ENCODE measurements around the gene LRRC10B.

LRRC10B gene

GRCh38 chr11:61509043-61510029, 787 bp downstream of the LRRC10B start:
- DNase-seq (ENCODE audit: low read depth, low spot score): no peak

- DNase-seq (ENCODE audit: low read depth, low spot score): no peak
Observed at GRCh38 chr11:61510166-61510919, 1.8 kb downstream of the LRRC10B start.

DNA sequence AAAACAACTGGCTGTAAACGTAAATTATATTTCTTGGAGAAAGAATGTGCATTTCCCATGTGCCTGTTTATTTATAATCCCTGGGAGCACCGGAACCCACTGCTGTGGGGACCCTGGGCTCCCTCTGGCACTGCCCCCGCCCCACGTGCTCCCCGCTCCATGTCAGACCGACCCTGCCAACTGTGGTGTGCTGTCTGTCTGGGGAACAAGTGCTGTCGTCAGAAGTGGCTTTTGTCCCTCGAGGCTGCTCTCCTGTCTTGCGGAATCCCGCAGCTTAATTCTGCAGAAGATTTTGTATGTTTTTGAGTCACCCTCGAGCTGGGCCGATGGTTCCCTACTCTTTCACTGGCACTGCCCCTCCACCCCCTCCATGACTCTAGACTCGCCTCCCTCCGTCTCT, 2.4 kb downstream of the LRRC10B start:
- no peak for DNase-seq (ENCODE audit: low read depth, low spot score)

GRCh38 chr11:61511383-61511782, 2.8 kb downstream of the LRRC10B start:
- no peak for DNase-seq (ENCODE audit: low read depth, low spot score)

DNA sequence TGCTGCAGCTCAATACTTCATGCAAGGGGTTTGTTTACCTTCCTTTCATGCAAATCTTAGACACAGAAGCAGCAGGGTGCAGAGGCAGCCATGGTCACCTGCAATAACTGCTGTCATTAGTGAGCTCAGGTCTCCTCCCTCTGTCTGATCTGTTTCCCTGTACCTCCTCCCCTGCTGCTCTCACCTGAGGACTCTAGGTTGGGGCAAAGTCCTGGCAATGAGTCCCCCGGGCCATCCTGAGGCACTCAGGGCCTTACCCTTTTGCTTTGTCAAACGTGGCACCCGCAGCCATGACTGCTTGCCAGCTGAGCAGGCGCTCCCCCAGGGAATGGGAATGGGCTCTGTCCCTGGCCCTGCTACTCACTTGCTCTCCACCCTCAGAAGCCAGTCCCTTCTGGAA, 3.9 kb downstream of the LRRC10B start:
- no peak for DNase-seq (ENCODE audit: low read depth, low spot score)

DNA sequence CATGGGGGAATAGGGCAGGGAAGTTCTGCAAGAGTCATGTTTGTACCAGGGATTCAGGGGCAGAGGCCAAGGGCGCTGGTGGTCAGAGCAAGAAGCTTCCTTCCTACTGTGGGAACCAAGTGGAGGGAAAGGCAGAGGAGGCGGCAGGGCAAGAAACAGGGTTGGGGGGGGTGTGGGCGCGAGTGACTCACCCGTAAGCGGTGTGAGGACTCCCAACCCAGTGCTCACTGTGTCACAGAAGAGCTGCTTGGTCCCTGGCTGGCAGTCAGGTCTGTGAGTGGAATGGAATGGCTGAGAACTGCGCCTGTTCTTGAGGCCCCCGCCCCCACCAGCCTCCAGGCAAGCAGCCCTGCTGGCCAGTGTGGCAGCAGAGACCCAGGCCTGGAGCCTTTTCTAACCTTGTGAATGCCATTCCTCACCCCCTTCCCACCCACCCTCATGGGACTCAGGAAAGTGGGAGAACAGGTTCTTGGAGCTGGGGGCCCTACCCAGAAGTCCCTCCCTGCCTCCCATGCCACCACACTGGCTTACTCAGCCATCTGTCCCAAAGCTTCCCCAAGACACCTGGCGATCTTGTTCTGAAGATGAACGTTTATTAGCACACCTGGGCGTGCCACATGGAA, 4.7 kb downstream of the LRRC10B start:
- no peak for DNase-seq (ENCODE audit: low read depth, low spot score)

GRCh38 chr11:61514050-61514917, 5.7 kb downstream of the LRRC10B start:
- no peak for DNase-seq (ENCODE audit: low read depth, low spot score)

DNA sequence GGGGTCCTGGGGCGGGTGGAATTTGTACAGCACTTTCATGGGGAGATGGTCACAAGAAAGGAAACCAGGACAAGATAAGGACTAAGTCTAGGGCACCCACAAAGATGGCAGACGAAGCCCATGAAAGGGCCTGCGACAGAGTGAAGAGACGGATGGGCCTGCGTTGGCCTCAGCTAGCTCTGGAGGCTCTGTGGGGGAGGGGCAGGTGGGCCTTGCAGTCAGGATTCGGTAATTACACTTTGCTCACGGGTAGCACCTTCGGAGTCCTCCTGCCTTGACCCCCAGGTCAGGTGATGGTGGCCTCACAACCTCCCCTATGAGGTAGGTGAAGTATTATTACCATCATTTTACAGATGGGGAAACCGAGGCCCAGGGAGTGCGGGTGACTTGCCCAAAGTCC, 7.1 kb downstream of the LRRC10B start:
- DNase-seq (ENCODE audit: low read depth, low spot score): no peak

DNA sequence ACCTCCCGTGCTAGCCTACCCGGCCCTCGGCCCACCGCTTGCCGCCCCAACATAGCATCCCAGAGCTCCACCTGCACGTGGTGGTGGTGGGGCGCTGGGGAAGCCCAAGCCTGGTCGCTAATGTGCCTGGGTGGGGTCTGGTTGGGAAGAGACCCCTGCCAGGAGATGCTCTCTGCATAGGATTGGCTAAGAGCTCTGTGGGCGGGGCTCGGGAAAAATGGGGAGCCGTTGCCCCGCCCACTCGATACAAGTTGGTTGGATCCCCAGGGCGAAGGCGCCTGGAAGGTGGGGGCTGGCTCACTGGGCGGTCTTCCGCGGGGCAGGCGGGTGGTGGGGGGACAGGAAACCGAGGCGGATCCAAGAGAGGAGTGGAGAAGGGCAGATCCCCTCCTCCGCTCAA, 7.6 kb downstream of the LRRC10B start:
- DNase-seq (ENCODE audit: low read depth, low spot score): no peak

DNA sequence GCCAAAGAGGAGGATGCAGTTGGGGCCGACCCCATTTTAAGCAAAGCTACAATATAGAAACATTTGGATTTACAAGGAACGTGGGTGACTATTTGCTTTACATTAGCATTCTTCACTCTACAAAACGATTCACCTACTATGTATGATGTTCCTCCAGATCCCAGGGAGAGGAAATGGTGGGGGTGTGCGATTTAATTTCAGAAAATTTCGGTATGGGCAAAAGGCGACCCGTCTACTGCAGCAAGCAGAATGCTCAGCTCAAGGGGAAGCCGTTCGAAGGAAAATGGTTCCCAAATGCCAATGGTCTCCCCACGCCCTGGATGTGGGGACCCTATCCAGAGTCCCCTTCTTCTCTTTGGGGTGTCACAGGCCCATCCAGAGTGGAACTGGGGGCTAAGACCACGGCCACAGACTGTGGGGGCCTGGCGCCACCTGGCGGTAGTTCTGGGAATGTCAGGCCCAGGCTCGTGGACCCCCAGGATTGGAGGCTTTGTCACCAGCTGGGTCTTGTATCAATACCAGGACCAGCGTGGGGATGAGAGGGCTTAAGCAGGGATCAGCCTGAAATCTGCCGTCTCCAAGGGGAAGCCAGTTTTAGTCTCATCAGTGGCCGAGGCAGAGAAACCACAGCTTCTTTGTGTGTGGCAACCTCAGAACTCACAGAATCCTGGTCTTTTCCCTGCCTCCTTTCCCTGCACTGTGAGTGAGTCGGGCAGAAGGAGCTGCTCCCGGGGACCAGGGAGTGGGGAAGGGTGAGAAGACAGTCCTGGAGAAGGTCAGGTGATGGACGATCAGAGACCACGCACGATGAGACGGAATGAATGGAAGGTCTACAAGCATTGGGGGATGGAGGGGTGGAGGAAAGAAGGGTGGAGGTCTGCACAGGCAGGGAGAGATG, 8.4 kb downstream of the LRRC10B start:
- no peak for DNase-seq (ENCODE audit: low read depth, low spot score)

DNA sequence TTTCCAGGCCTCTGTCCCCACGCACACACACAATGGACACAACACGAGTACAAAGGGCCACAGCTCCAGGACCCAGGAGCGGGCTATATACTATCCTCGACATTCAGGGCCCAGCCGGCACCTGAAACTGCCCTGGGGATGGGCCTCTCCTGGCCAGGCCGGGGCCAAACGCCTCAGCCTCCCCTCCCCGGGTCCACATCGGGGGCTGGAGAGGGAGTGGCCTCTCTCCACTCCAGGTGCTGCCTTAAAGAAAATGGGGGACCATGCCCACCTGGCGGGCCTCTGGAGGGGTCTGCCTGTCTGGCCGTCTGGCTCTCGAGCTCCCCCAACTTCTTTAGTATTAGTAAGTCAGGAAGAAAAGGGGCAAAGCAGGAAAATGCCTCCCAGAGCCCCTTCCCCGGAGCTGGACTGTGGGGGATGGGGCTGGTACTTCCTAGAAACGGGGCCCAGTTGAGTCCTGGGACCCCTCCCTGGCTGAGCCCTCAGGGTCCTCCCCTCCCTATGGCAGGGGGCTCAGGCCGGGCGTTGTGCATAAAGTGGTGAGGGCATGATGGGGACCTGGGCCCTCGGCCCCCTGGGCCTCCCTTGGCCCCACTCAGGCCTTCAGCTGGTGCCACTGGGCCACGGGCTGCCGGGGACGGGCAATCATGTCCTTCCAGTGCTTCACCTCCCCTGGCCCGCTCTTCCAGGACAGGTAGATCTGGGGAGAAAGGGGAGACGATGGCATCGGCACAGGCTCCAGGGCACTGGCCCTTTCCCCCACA, 9.7 kb downstream of the LRRC10B start:
- no peak for DNase-seq (ENCODE audit: low read depth, low spot score)

DNA sequence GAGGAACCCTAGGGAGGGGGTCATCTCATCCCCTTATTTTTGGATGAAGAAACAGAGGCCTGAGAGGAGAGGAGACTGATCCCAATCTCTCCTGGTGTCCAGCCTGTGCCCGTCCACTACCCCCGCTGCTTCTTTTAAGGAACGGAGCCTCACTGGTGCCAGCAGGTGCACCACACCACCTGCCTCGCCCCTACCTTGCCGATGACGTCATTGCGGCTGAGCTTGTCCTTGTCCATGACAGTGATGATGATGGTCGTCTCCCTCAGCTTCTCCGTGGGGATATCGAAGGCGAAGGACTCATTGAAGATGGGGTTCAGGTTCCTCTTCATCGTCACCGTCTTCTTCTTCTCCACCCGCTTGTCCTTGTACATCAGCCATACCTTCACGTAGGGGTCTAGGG, 14.3 kb downstream of the LRRC10B start:
- no peak for DNase-seq (ENCODE audit: low read depth, low spot score)

DNA sequence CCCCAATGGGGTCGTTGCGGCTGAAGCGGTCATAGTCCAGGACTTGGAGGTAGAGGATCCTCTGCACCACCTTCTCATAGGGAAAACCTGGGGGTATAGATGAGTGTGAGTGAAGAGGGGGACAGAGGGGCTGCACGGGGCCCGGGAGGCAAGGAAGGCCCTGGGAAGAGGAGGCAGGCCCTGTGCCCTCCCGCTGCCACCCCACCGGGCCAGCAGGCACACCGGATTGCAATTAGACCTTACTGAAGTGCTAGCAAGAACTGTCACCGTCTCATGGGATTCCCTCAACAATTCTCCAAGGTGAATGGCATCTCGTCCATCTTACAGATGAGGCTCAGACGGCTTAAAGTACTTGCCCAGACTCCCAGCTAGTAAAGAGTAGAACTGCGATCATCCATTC, 15.9 kb downstream of the LRRC10B start:
- no peak for DNase-seq (ENCODE audit: low read depth, low spot score)

- no peak for DNase-seq (ENCODE audit: low read depth, low spot score)
Observed at GRCh38 chr11:61524963-61525587, 16.5 kb downstream of the LRRC10B start.

DNA sequence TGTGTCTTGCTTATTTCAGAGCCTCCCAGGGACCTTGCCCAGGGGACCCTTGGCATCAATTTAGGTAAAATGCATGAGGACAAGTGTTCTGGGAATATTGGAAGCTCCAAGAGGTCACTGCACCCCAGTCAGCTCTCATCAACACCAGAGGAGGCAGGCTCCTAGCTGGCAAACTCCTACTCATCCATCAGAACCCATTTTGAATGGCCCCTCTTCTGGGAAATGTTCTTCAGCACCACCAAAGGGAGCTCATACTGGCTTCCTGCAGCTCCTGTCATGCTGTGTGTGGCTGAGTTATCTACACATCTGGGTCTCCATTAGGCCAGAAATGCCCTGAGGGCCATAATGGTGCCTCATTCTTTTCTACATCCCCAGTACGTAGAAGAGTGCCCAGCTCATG, 17.7 kb downstream of the LRRC10B start:
- DNase-seq (ENCODE audit: low read depth, low spot score): no peak

DNA sequence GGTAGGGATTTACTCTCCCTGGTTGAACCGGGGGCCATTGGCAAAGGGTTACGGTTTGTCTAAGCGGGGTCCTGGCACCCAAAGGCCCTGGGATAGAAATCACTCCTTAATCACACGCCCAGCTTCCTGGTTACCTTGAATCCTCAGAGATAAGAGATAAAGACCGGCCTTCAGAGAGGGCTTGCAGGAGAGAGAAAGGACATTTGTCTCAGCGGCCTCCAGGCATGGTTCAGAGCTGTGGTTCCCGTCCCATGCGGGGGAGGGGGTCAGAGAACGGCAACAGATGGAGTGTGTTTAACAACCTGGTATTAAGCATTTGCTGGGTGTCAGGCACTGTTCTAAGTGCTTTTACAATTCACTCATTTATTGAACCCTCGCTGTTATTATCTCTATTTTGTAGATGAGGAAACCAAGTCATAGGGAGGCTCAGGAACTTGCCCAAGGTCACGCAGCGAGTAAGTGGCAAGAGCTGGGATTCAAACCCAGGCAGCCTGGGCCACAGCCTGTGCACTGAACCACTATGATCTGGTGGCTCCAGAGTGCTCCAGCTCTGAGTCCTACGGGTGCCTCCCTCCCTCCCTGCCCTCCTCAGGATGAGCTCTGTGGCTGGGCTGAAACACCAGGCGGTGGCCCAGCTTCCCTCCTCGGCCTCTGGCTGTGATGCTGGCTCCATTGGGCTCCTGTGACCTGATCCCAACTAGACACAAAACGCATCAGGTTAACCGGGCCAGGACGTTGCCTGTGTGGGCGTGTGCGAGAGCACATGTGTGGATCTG, 18.6 kb downstream of the LRRC10B start:
- no peak for DNase-seq (ENCODE audit: low read depth, low spot score)

DNA sequence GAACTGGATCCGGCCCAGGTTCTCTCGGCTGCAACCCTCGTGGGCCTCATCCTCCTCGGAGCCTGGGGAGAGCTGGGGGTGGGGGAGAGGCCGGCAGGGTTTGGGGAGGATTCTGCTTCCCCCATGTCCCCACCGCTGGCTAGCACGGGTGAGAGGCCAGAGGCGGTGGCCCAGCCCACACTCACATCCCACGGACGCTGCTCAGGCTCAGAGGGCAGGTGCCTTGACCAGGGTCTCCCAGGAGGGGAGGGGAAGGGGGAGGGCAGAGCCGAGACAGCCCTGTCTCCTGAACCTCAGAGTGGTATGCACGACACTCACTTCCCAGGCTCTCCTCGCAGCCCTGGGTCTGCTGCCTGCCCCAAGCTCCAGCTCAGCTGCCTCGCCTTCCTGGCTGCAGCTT, 19.6 kb downstream of the LRRC10B start:
- no peak for DNase-seq (ENCODE audit: low read depth, low spot score)

GRCh38 chr11:61529537-61530225, 21.1 kb downstream of the LRRC10B start:
- no peak for DNase-seq (ENCODE audit: low read depth, low spot score)
